Epithelial cell of alveolus of lung (primary cell): ENCODE data around the gene TRIM25. TPM values are rescaled to one million over a fixed set of nuclear protein-coding genes. Genes with fewer than 3 reads are reported as not detected.

Experiments
- total RNA-seq: library from RNA; depleted of rRNA; stranded (reverse); fragments of >200 nt; gene quantifications from 2 replicates; pipeline ENCODE4 v1.2.1, GENCODE V29; 2015

Gene TRIM25
- total RNA-seq = 25.9 and 27.3 TPM in 2 replicates

GRCh38 chr17:56913867-56914580, at the start of gene TRIM25:
Gene TRIM25, minus strand, starts transcription at chr17:56914049. Its CDS starts 61 bp downstream, at chr17:56913988.

GRCh38 chr17:56960596-56961538, 47.0 kb upstream of the TRIM25 start, which contains the start of gene COIL:
Gene COIL, minus strand, starts transcription at chr17:56961050. Its CDS starts 31 bp downstream, at chr17:56961019.

Other genes starting within 250 kb of the TRIM25 start
- gene C17orf67, start 80.1 kb downstream of the TRIM25 start, total RNA-seq = 0.78 TPM in 1 of 2 replicates, not detected in the other
- 2.8 and 8.3 TPM in 2 replicates for gene DGKE, start 79.9 kb downstream of the TRIM25 start, total RNA-seq
- gene COIL, start 47.0 kb upstream of the TRIM25 start, total RNA-seq = 10.6 and 12.2 TPM in 2 replicates
- gene SCPEP1, start 64.1 kb upstream of the TRIM25 start, total RNA-seq = 52.0 and 63.4 TPM in 2 replicates
- 7.9 and 8.9 TPM in 2 replicates for gene AKAP1, start 171.2 kb upstream of the TRIM25 start, total RNA-seq